Endothelial cell (in vitro differentiated cells): ENCODE data around the gene TMEM9B. TPM values are rescaled to one million over a fixed set of nuclear protein-coding genes. Genes with fewer than 3 reads are reported as not detected.
A peak's percentile ranks its signal among the peaks of the same experiment; 100 is the strongest.

Source experiments
- DNase-seq: peaks from one replicate; pipeline ENCODE4 v3.0.0; 2021; ENCODE audit warnings: low spot score
- H3K27ac Mint-ChIP-seq: one replicate; pipeline ENCODE4 v1.8.0; 2021; ENCODE audit warnings: mixed read lengths, inconsistent platforms; ENCODE audit not compliant: unreplicated experiment
- H3K27me3 Mint-ChIP-seq: one replicate; pipeline ENCODE4 v1.8.0; 2021; ENCODE audit warnings: mild to moderate bottlenecking, moderate library complexity, mixed read lengths, inconsistent platforms; ENCODE audit not compliant: unreplicated experiment
- H3K36me3 Mint-ChIP-seq: one replicate; pipeline ENCODE4 v1.8.0; 2021; ENCODE audit warnings: mild to moderate bottlenecking, low read depth, mixed read lengths, inconsistent platforms; ENCODE audit not compliant: unreplicated experiment
- H3K4me1 Mint-ChIP-seq: one replicate; pipeline ENCODE4 v1.8.0; 2021; ENCODE audit warnings: mild to moderate bottlenecking, mixed read lengths, inconsistent platforms; ENCODE audit not compliant: unreplicated experiment
- H3K4me3 Mint-ChIP-seq: one replicate; pipeline ENCODE4 v1.8.0; 2021; ENCODE audit warnings: mild to moderate bottlenecking, mixed read lengths, inconsistent platforms; ENCODE audit not compliant: unreplicated experiment
- H3K9me3 Mint-ChIP-seq: one replicate; pipeline ENCODE4 v1.8.0; 2021; ENCODE audit warnings: mixed read lengths, inconsistent platforms; ENCODE audit not compliant: unreplicated experiment
- total RNA-seq: library from RNA; stranded (reverse); fragmentation: NEBNext Ultra II Directional; extraction: Animal tissue kit (Norgen Biotek cat#: 25700); gene quantifications from one replicate; pipeline ENCODE4 v1.2.1, GENCODE V29; 2021; ENCODE audit not compliant: unreplicated experiment
- TF ChIP-seq, protein P1 (sequence below): fragments of 200-600 bp; sonication (generic); IDR thresholded peaks from one replicate; pipeline ENCODE4 v1.5.0; 2021; ENCODE audit warnings: antibody characterized with exemption; ENCODE audit not compliant: unreplicated experiment

TMEM9B gene
- total RNA-seq, 1 donor from 2014 or later, result 23.4 TPM

DNA sequence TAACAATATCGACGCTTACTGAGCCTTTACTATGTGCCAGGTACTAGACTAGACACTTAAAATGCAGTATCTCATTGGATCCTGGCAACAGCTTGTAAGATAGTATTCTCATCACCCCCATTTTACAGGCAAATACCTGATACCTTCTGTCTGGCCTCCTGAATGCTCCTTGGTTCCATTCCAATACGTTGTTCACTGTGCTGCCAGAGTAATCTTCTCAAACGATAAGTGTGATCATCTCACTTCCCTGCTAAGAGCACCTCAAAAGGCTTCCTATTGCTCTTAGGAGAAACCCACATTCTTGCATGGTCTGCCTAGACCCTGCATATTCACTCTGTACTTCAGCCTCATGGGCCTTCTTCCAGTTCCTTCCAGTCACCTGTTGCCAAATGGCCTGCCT lies 40.8 kb upstream of the TMEM9B start:
- Mint-ChIP-seq H3K27me3 (peaks cover 19% of the 10 kb centered on the region), H3K9me3 (no peaks in the 10 kb centered on the region), H3K27ac (no peak overlapping the region), H3K4me3 (peak overlapping the region; percentile 34), H3K4me1 (peaks cover 15% of the 10 kb centered on the region), H3K36me3 (peaks cover 9% of the 10 kb centered on the region)
- TF ChIP-seq, protein P1, sequence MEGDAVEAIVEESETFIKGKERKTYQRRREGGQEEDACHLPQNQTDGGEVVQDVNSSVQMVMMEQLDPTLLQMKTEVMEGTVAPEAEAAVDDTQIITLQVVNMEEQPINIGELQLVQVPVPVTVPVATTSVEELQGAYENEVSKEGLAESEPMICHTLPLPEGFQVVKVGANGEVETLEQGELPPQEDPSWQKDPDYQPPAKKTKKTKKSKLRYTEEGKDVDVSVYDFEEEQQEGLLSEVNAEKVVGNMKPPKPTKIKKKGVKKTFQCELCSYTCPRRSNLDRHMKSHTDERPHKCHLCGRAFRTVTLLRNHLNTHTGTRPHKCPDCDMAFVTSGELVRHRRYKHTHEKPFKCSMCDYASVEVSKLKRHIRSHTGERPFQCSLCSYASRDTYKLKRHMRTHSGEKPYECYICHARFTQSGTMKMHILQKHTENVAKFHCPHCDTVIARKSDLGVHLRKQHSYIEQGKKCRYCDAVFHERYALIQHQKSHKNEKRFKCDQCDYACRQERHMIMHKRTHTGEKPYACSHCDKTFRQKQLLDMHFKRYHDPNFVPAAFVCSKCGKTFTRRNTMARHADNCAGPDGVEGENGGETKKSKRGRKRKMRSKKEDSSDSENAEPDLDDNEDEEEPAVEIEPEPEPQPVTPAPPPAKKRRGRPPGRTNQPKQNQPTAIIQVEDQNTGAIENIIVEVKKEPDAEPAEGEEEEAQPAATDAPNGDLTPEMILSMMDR, result no peak
- DNase-seq, result no peak

DNA sequence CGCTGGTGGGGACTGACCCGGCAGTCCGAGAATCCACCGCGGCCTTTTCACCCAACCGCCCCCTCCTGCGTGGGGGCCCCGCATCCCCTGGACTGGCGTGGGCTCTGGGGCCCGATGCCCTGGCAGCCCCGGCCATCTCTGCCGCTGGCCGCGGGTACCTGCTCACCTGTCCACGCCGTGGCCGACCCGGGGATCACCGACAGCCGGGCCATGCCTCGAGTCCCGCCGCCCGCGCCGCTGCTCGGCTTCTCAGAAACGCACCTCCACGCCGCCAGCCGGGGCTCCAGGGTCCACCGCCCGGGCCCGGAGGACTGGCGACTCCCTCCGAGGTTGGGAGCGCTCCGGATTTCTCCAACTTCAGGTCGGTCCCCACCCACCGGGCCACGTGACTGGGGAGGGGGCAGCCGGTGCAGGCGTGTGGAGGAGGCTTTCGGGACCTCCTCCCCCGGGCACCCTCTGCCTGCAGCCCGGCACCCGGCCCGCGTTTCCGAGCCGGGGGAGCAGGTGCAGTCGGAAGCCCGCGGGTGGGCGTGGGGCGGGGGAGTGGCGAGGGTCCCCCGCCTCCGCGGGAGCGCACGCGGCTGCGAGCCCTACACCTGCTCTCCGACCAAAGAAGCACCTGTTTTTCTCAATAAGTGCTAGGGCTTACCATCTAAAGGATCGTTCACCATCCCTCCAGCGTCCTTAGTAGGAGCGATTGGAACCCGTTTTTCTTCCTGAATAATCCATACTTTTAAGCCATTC lies 40.1 kb upstream of the TMEM9B start:
- H3K4me1 Mint-ChIP-seq, result peaks cover 15% of the 10 kb centered on the region
- H3K27me3 Mint-ChIP-seq, result peaks cover 19% of the 10 kb centered on the region
- no peaks in the 10 kb centered on the region for H3K9me3 Mint-ChIP-seq
- TF ChIP-seq, protein P1, result no peak
- no peak overlapping the region for H3K27ac Mint-ChIP-seq
- DNase-seq, result peak; percentile 22
- peaks cover 9% of the 10 kb centered on the region for H3K36me3 Mint-ChIP-seq
- H3K4me3 Mint-ChIP-seq, result peak overlapping the region; percentile 34

DNA sequence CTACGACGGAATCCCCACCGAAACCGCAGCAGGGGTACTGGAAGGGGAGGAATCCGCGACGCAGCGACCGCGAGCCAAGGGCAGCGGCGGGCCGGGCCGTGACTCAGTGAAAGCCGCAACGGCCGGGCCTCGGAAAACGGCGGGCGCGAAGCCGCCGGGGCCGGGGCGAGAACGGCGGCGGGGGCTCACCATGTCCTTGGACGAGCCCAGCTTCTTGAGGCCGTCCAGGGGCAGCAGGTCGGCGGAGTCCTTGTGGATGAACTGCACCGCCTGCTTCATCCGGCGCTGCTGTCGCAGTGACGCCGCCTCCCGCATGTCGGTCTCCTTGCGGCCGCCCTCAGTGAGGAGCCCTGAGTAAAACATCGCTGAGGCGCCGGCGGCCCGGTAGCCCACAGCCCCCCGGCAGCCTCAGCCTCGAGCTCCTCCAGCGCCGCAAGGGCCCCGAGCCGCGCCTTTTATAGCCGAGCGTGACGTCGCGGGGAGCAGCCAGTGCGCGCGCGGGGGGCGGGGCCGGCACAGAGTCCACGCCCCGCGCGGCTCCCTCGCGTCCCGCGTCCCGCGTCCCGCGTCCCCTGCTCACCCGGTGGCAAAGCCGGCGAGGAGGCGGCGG lies 39.4 kb upstream of the TMEM9B start, which contains the start of gene NRIP3:
Gene NRIP3, minus strand, starts transcription at position 429 of the 610 bp plus-strand sequence. Its CDS starts 66 bp downstream, at position 363.
- peaks cover 17% of the 10 kb centered on the region for H3K27me3 Mint-ChIP-seq
- H3K4me1 Mint-ChIP-seq, result peaks cover 15% of the 10 kb centered on the region
- DNase-seq, result peak; percentile 52
- H3K9me3 Mint-ChIP-seq, result no peaks in the 10 kb centered on the region
- TF ChIP-seq, protein P1, result no peak
- H3K4me3 Mint-ChIP-seq, result peak within 1 kb of the TSS; percentile 85
- H3K27ac Mint-ChIP-seq, result peak within 1 kb of the TSS; percentile 2
- H3K36me3 Mint-ChIP-seq, result peaks cover 9% of the 10 kb centered on the region

DNA sequence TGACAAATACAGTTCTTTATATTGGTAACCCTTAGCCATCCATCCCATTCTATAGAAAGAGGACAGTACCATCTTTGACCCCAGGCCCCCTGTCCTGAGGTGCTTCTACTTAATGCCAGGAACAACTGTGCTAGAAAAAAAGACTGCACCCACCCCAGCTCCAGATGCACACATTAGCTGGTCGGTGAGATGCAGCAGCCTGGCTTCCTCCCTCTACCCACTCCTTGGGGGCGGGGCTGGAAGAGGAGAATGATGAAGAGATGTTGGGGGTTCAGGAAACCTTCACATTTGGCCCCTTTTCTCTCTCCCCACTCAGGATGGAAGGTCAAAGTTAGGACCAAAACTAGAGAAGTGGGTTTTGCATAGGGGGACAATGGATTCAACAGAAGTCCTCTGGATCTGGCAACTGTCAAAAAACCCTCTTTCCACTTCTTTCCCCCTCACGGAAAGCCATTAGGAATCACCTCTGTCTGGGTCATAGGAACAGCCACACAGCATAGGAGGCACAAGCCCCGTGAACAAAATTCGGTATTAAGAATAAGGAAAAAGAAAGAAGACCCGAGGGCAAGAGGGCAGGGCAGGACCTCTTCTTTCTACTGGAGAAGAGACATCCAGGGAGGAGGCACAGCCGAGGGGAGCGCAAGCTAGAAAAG lies 38.8 kb upstream of the TMEM9B start:
- peak overlapping the region; percentile 85 for H3K4me3 Mint-ChIP-seq
- peak overlapping the region; percentile 2 for H3K27ac Mint-ChIP-seq
- peaks cover 9% of the 10 kb centered on the region for H3K36me3 Mint-ChIP-seq
- no peaks in the 10 kb centered on the region for H3K9me3 Mint-ChIP-seq
- no peak for DNase-seq
- TF ChIP-seq, protein P1, result no peak
- peaks cover 15% of the 10 kb centered on the region for H3K4me1 Mint-ChIP-seq
- H3K27me3 Mint-ChIP-seq, result peaks cover 15% of the 10 kb centered on the region

DNA sequence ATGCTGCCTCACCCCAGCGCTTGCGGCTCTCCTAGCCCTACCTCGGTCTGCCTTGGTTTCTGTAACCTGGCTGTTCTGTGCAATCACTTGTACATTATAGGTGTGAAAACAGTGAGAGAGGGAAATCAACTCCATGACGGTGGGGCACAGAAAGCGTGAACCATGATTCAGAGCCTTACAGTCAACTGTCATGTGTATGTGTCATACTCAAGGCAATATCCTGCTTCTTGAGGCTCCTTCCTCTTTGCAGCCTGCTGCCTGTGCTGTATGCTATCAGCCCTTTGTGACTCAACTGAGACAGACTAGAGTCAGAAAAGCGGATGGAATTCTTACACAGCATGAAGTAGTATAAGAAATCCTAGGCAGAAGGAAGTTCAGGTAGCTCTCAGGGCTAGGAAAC lies 37.5 kb upstream of the TMEM9B start:
- Mint-ChIP-seq H3K36me3 (peaks cover 9% of the 10 kb centered on the region), H3K27me3 (peaks cover 11% of the 10 kb centered on the region), H3K9me3 (no peaks in the 10 kb centered on the region), H3K27ac (no peak overlapping the region), H3K4me3 (no peak overlapping the region), H3K4me1 (peaks cover 15% of the 10 kb centered on the region)
- TF ChIP-seq, protein P1, result no peak
- DNase-seq, result no peak
